NCI-H1417 treated with DMSO at 0.1 percent for 48 hours (cell line): Measurements from ENCODE around the gene CYBA.
"Not testable (repeated sequence)": the region's sequence is repeated elsewhere in the genome, so short reads cannot be mapped to it uniquely, and the experiment has no call there.

Experiments
- DNase-seq: peaks from one replicate; lab custom pipeline; 2025; lab: John Stamatoyannopoulos, UW

Gene CYBA

GRCh38 chr16:88686062-88686438 is 35.2 kb upstream of the CYBA start:
- DNase-seq, result no peak

GRCh38 chr16:88685156-88686061 is 34.6 kb upstream of the CYBA start:
- DNase-seq, result no peak

- DNase-seq, result no peak
Observed at GRCh38 chr16:88684569-88685155, 33.8 kb upstream of the CYBA start.

GRCh38 chr16:88681709-88682451 is 31.0 kb upstream of the CYBA start:
- DNase-seq, result no peak

DNA sequence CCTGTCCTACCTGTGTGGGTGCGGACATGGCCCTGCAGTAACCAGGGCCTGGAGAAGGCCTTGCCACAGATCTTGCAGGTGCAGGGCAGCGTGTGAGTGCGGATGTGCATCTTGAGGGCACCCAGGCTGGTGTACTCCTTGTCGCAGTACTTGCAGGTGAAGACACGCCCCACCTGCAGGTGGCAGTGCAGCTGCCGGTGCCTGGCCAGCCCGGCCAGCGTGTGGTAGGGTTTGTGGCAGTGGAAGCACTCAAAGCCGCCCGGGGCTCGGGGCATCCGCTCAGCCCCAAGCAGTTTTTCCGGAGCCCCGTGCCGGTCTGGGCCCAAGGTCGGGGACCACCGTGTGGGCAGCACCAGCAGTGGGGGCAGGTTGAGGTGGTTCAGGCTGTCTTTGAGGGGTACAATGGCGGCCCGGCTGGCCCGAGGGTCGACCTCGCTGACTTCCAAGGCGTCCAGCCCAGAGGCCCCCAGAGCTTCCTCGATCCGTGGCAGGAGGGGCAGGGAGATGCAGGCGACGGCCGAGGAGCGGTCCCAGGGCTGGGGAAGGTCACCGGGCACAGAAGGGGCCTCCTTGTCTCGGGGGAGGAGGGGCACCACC is 30.3 kb upstream of the CYBA start:
- no peak for DNase-seq

GRCh38 chr16:88680554-88681083 is 29.8 kb upstream of the CYBA start:
- no peak for DNase-seq

GRCh38 chr16:88678224-88678979 is 27.5 kb upstream of the CYBA start:
- DNase-seq, result no peak

GRCh38 chr16:88677721-88678120 is 26.9 kb upstream of the CYBA start:
- no peak for DNase-seq

GRCh38 chr16:88676502-88677242 is 25.8 kb upstream of the CYBA start:
- DNase-seq, result no peak

DNA sequence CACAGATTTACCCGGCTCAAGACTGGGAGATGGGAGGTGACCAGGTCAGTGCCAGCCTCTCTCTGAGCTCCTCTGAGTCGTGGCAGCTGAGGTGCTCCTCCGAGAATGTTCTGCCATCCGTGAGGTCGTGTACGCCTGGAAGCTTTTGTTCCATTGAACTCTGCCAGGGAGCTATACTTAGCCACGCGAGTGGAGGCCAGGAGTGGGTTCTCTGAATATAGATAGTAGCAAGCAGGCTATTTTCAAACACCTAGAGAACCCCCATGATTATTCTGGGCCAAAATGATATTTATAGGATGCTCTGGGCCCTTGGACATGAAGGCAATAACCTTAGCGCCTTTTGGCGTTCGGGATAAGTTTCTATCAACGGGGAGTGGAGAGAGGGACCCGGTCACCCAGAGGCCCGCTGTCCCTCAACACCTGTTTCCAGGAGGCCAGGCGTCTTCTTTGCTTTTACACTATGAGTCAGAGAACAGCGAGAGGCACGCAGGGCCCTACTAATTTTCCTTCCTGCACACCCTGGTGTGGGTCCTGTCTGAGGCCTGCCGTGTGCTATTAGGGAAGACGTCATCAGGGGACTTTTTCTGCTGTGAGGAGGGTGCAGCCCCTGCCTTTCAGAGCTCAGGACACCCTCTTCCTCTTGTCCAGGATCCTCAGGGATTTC is 23.0 kb upstream of the CYBA start:
- no peak for DNase-seq

DNA sequence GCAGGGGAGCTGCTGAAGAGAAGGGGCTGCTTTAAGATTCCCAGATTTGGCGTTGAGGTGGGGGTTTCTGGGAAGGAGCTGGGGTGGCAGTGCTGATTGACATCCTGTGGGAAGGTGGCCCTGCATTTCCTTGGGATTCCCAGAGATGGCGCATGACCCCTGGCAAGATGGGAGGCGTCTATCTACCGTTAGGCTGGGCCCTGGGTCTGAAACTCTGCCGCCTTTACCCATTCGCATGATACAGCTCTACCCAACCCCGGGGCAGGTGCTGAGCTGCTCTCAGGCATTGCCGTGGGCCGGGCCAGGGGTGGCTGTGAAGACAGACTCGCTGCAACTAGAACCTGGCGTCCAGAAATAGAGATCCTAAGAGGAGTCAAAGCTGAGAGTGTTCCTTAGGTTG is 21.9 kb upstream of the CYBA start:
- no peak for DNase-seq

DNA sequence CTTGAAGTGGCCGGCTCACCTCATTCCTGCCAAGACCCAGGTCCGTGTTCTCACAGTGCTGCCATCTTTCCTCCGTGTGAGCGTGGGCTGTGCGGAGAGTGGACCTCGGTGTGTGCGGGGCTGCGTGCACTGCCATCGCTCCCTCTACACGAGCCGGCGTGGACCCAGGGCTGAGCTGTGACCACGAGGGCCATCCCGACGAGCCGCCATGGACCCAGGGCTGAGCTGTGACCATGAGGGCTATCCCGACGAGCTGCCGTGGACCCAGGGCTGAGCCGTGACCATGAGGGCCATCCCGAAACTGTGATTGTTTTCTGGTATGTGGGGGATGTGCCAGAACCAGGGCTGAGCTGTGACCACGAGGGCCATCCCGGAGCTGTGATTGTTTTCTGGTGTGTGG is 21.0 kb upstream of the CYBA start:
- DNase-seq, result no peak

DNA sequence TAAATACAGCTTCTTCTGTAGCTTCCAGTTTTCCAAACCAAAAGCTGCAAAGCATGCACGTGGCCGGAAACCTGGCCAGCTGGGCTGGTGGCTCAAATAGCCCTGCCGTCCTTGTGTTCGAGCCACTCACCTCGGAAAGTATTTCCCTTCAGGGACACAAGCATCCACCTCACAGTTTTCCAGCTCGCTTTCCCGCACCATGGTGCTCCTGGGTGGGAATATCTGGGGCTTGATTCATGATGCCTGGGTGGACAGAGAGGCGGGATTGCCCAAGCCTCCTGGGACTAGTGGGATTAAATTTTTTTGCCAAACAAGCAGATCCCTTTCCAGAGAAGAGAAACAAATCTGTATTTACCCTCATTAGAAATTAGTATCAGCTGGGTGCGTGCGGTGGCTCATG is 19.1 kb upstream of the CYBA start:
- DNase-seq, result no peak

GRCh38 chr16:88669493-88669892 is 18.6 kb upstream of the CYBA start:
- DNase-seq, result not testable (repeated sequence)

DNA sequence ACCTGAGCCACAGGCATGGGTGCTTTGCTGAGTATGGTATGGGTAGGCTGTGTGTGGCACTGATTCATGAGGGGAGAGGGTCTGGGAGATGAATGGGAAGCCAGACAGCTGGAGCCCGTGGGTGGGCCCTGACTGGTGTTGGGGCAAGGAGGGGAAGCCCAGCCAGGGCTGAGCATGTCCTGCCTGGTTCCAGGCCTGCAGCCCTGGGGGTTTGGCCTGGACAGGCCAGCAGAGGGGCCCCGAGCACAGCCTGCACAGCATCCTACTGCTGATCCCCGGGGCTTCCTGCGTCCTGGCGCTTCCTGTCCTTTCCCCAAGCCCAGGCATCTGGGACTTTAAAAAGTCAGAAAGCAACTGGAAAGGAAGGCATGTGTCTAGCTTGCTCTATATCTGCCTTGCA is 16.6 kb upstream of the CYBA start:
- DNase-seq, result no peak

DNA sequence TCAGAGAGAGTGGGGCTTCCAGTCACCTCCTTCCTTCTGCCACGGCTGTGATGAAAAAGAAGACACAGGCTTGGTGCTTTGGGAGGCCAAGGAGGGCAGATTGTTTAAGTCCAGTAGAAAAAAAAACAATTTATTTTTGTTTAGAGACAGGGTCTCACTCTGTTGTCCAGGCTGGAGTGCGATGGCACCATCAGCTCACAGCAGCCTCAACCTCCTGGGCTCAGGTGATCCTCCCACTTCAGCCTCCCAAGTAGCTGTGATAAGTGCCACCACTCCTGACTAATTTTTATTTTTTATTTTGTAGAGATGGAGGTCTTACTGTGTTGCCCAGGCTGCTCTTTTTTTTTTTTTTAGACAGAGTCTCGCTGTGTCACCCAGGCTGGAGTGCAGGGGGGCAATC is 14.7 kb upstream of the CYBA start:
- no peak for DNase-seq

DNA sequence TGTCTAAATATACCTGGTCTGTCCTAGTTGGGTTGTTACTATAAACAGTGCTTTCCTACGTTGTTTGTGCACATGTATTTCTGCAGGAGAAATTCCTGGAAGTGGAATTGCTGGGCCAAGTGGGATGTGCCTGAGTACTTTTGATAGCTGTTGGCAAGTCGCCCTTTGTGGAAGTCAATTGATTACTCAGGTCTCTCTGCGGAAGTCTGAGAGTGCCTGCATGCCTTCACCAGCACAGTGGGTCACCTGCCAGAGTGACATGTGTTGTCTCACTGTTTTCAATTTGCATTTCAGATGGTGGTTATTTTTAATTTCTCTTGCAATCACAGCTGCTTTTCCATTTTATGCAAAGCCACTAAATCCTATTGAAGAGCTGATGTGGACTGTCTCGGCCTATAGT is 14.3 kb upstream of the CYBA start:
- no peak for DNase-seq

GRCh38 chr16:88662843-88663606 is 12.2 kb upstream of the CYBA start, which contains the start of gene MVD:
TSS of gene MVD (minus strand) at chr16:88663091. CDS start at chr16:88663080, 11 bp downstream.
- peak; percentile 72 for DNase-seq

DNA sequence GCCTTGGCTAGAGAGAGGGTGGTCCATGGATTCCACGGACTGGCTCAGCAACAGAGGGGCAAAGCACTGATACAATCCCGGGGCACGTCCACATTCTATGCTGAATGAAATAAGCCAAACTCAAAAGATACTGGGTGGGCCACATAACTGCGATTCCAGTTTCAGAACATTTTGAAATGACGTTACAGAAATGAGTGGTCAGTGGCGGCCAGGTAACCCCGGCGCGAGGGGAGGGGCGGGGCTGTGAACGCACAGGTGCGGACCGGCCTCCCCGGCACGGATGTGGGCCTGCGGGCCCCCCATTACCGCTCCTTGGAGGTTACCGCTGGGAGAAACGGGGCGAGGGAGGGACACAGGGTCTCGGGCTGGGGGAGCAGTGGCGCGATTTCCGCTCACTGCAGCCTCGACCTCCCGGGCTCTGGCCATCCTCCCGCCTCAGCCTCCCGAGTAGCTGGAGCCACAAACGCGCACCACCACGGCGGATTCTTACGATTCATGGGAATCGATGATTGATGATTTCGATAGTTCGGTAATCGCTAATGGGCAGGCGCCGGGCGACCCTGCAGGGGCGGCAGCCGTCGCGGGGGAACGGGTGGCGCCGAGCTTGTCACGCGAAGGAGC is 11.5 kb upstream of the CYBA start:
- DNase-seq, result no peak
